K562 (cell line): ENCODE results near the gene PPP2R2D.

Experiments used
- EZH2 ChIP-seq: IDR thresholded peaks from 2 replicates; pipeline ENCODE4 v1.6.1; 2012; ENCODE audit warnings: low read depth, mild to moderate bottlenecking, inconsistent platforms, low read length, borderline replicate concordance
- MYC ChIP-seq, 2 experiments: fragments of 250-450 bp in 1 of 2; sonication (Bioruptor Pico) in 1 of 2; IDR thresholded peaks; 2 replicates each; pipeline versions ENCODE4 v1.5.1 to v1.6.1; 2012 to 2021; ENCODE audit warnings: low read depth in 2 of 2, borderline replicate concordance in 1 of 2, improper control_type of control experiment in 1 of 2, low read length in 1 of 2, mild to moderate bottlenecking in 1 of 2, moderate library complexity in 1 of 2
- SRSF1 ChIP-seq: fragments of 200-400 bp; formaldehyde crosslinking; IDR thresholded peaks from 2 replicates; pipeline ENCODE4 v1.6.1; 2017; ENCODE audit warnings: mild to moderate bottlenecking, low read depth, low read length, moderate library complexity
- SRSF9 ChIP-seq: fragments of 200-400 bp; formaldehyde crosslinking; IDR thresholded peaks from 2 replicates; pipeline ENCODE4 v1.6.1; 2017; ENCODE audit warnings: low read depth, low read length, borderline replicate concordance
- ZC3H11A ChIP-seq: IDR thresholded peaks from 2 replicates; pipeline ENCODE4 v1.6.1; 2012; ENCODE audit warnings: low read depth, low read length, improper control_type of control experiment
- ZZZ3 ChIP-seq: fragments of 450-650 bp; IDR thresholded peaks from 2 replicates; pipeline ENCODE4 v1.6.1; 2016; ENCODE audit warnings: antibody characterized with exemption, mild to moderate bottlenecking, moderate library complexity
- TF ChIP-seq, protein P1 (sequence below): sonication (generic); formaldehyde crosslinking; IDR thresholded peaks from 2 replicates; pipeline ENCODE4 v1.8.1; 2022; ENCODE audit warnings: missing genetic modification reagents

DNA sequence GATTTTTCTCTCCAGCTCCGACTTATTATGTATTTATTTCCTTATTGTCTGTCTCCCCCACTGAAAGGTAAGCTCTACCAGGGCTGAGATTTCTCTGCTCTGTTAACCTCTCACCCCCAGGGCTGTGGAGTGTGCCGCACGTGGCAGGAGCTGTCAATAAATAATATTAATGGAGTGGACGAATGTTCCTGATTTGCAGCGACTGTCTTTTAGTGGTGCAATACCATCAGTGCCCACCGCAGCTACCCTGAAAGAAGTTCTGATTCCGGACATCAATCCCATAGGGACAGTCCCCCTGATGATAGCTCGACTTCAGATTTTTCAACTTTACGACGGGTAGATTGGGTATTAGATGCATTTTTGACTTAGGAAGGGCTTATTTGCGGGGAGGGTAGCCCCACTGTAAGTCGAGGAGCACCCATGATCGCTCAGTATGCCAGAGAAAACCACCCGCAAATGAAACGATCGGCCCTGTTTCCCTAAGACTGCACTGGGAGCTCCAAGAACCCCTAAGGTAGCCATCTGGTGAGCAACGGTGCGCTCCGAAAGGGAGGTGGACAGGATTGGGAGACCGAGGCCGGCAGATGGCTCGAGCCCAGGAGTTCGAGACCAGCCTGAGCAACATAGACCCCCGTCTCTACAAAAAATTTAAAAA, 986 bp upstream of the PPP2R2D start:
- TF ChIP-seq, protein P1, sequence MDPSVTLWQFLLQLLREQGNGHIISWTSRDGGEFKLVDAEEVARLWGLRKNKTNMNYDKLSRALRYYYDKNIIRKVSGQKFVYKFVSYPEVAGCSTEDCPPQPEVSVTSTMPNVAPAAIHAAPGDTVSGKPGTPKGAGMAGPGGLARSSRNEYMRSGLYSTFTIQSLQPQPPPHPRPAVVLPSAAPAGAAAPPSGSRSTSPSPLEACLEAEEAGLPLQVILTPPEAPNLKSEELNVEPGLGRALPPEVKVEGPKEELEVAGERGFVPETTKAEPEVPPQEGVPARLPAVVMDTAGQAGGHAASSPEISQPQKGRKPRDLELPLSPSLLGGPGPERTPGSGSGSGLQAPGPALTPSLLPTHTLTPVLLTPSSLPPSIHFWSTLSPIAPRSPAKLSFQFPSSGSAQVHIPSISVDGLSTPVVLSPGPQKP (CRISPR knock-in tag): no peak
- TF ChIP-seq ZC3H11A (no peak), SRSF1 (no peak), EZH2 (no peak), SRSF9 (no peak), ZZZ3 (no peak), MYC (IDR thresholded peaks at IDR 0.05; ENCODE audit: low read depth, low read length) (no peak), MYC (CRISPR knock-in tag; IDR thresholded peaks at IDR 0.05; ENCODE audit: borderline replicate concordance, low read depth) (no peak)
